Inflammatory macrophage treated with lipopolysaccharide for 1 hour (primary cell): ENCODE data around the gene MYO16.

ENCODE experiments used
- DNase-seq, 2 donors: peaks; one replicate each; pipeline ENCODE4 v3.0.0-alpha.2; 2020 to 2022

Gene MYO16

GRCh38 chr13:109255141-109255856 is 625.9 kb downstream of the MYO16 start:
- DNase-seq, result no peak

- peak; percentile 13 to 32 for DNase-seq
These were observed 627.7 kb downstream of the MYO16 start for GRCh38 chr13:109256866-109257760.
